NCI-H2196 (cell line): ENCODE measurements around the gene CTSZ.
A peak's percentile ranks its signal among the peaks of the same experiment; 100 is the strongest.
"Not testable (repeated sequence)": the region's sequence is repeated elsewhere in the genome, so short reads cannot be mapped to it uniquely, and the experiment has no call there.

Experiments
- DNase-seq: peaks from one replicate; lab custom pipeline; 2025; ENCODE audit not compliant: unreplicated experiment; lab: John Stamatoyannopoulos, UW

Gene CTSZ

GRCh38 chr20:59001068-59001448 is 6.0 kb downstream of the CTSZ start:
- DNase-seq = no peak

- no peak for DNase-seq
These were observed 6.7 kb downstream of the CTSZ start for GRCh38 chr20:59000326-59000725.

- no peak for DNase-seq
These were observed 8.4 kb downstream of the CTSZ start for GRCh38 chr20:58998656-58999055.

- DNase-seq = no peak
These were observed 9.8 kb downstream of the CTSZ start for GRCh38 chr20:58997141-58997770.

- no peak for DNase-seq
These were observed 10.8 kb downstream of the CTSZ start for GRCh38 chr20:58996226-58996611.

- no peak for DNase-seq
These were observed 11.4 kb downstream of the CTSZ start for GRCh38 chr20:58995461-58996225.

GRCh38 chr20:58994390-58995159 is 12.5 kb downstream of the CTSZ start:
- no peak for DNase-seq

GRCh38 chr20:58993332-58994248 is 13.5 kb downstream of the CTSZ start:
- peak; percentile 23 for DNase-seq

- no peak for DNase-seq
These were observed 14.1 kb downstream of the CTSZ start for GRCh38 chr20:58992911-58993310.

- no peak for DNase-seq
These were observed 15.3 kb downstream of the CTSZ start for GRCh38 chr20:58991715-58992114.

GRCh38 chr20:58990651-58991445 is 16.2 kb downstream of the CTSZ start:
- DNase-seq = no peak

GRCh38 chr20:58989196-58989595 is 17.9 kb downstream of the CTSZ start:
- no peak for DNase-seq

GRCh38 chr20:58988565-58988882 is 18.5 kb downstream of the CTSZ start:
- no peak for DNase-seq

GRCh38 chr20:58987790-58988564 is 19.1 kb downstream of the CTSZ start:
- DNase-seq = no peak

- DNase-seq = no peak
These were observed 20.0 kb downstream of the CTSZ start for GRCh38 chr20:58986968-58987517.

- DNase-seq = no peak
These were observed 20.6 kb downstream of the CTSZ start for GRCh38 chr20:58986286-58986967.

- no peak for DNase-seq
These were observed 21.4 kb downstream of the CTSZ start for GRCh38 chr20:58985656-58986055.

GRCh38 chr20:58984691-58985090 is 22.4 kb downstream of the CTSZ start:
- DNase-seq = no peak

- DNase-seq = not testable (repeated sequence)
These were observed 24.0 kb downstream of the CTSZ start for GRCh38 chr20:58983115-58983468.
